DOHH2 (cell line): ENCODE data around the gene ELFN1.

Source experiments
- H3F3A ChIP-seq: fragments of 200-600 bp; sonication (generic), shearing (Covaris generic); 2 replicates; pipeline ENCODE4 v1.6.0; 2016; ENCODE audit warnings: antibody characterized with exemption, mild to moderate bottlenecking; ENCODE audit not compliant: control insufficient read depth, insufficient read depth
- H3K27ac ChIP-seq: fragments of 200-600 bp; sonication (generic); 2 replicates; pipeline ENCODE4 v1.5.1; 2014; ENCODE audit warnings: low read depth, mild to moderate bottlenecking, low read length, moderate library complexity
- H3K27me3 ChIP-seq: fragments of 200-600 bp; sonication (generic); 2 replicates; pipeline ENCODE4 v1.6.1; 2014; ENCODE audit warnings: mild to moderate bottlenecking, low read length, mixed read lengths; ENCODE audit not compliant: control insufficient read depth
- H3K36me3 ChIP-seq: fragments of 200-600 bp; sonication (generic); 2 replicates; pipeline ENCODE4 v1.6.1; 2014; ENCODE audit warnings: mild to moderate bottlenecking, low read length, moderate library complexity, mixed read lengths; ENCODE audit not compliant: control insufficient read depth
- H3K4me1 ChIP-seq: fragments of 200-600 bp; sonication (generic); 2 replicates; pipeline ENCODE4 v1.6.1; 2014; ENCODE audit warnings: mild to moderate bottlenecking, low read length, mixed read lengths; ENCODE audit not compliant: control insufficient read depth
- H3K4me2 ChIP-seq: fragments of 200-600 bp; sonication (generic); 2 replicates; pipeline ENCODE4 v1.6.0; 2014; ENCODE audit warnings: mild to moderate bottlenecking, low read length, moderate library complexity
- H3K4me3 ChIP-seq: fragments of 200-600 bp; sonication (generic); 2 replicates; pipeline ENCODE4 v1.5.1; 2014; ENCODE audit warnings: mild to moderate bottlenecking, low read length, mixed read lengths
- H3K79me2 ChIP-seq: fragments of 200-600 bp; sonication (generic); 2 replicates; pipeline ENCODE4 v1.6.1; 2014; ENCODE audit warnings: mild to moderate bottlenecking, low read length, mixed read lengths; ENCODE audit not compliant: control insufficient read depth
- H3K9me2 ChIP-seq: fragments of 200-600 bp; sonication (generic); replicated peaks from 2 replicates; pipeline ENCODE4 v1.6.1; 2014; ENCODE audit warnings: mild to moderate bottlenecking, low read length, mixed read lengths; ENCODE audit not compliant: control insufficient read depth
- H3K9me3 ChIP-seq: fragments of 200-600 bp; sonication (generic); 2 replicates; pipeline ENCODE4 v1.6.1; 2014; ENCODE audit warnings: antibody characterized with exemption, low read length, mixed read lengths; ENCODE audit not compliant: control insufficient read depth, insufficient read depth
- H4K20me1 ChIP-seq: fragments of 200-600 bp; sonication (generic); 2 replicates; pipeline ENCODE4 v1.6.0; 2014; ENCODE audit warnings: low read depth, mild to moderate bottlenecking, antibody characterized with exemption, low read length, moderate library complexity; ENCODE audit not compliant: control insufficient read depth, insufficient read depth
- CTCF ChIP-seq: fragments of 200-600 bp; sonication (generic); IDR thresholded peaks from one replicate; pipeline ENCODE4 v1.5.1; 2014; ENCODE audit warnings: antibody characterized with exemption, mild to moderate bottlenecking, low read depth, low read length; ENCODE audit not compliant: poor library complexity, severe bottlenecking
- EZH2phosphoT487 ChIP-seq: fragments of 200-600 bp; sonication (generic); IDR thresholded peaks from 2 replicates; pipeline ENCODE4 v1.6.1; 2017; ENCODE audit warnings: borderline replicate concordance, mild to moderate bottlenecking, antibody characterized with exemption, low read length, moderate library complexity, mixed read lengths

Gene ELFN1

DNA sequence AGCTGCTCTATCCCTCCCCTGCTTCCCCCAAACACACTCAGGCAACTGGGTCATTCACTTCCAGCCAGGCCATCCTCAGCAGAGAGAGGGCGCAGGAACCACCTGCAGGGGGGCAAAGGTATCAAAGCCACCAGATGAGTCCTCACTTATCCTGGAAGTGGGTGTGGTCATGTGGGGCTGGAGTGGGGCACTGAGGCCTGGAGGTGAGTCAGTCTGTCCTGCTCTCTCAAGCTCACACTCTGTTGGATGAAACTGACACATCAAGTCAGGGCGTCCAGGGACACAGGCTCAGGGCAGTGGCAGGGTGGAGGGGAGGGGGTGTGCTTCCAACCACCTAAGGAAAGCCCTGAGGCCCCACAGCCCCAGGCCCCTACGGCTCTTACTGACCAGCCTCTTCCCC is 8.0 kb upstream of the ELFN1 start:
- no peaks in the 10 kb centered on the region for H3K4me1 ChIP-seq
- H3K4me3 ChIP-seq = no peak overlapping the region
- no peak for TF ChIP-seq CTCF
- no peak for TF ChIP-seq EZH2phosphoT487
- H3K9me3 ChIP-seq = no peaks in the 10 kb centered on the region
- H4K20me1 ChIP-seq = no peaks in the 10 kb centered on the region; the same call in 1 of the 2 replicates
- peaks cover 3% of the 10 kb centered on the region; the same call in 1 of the 2 replicates for H3F3A ChIP-seq
- no peaks in the 10 kb centered on the region for H3K36me3 ChIP-seq
- H3K4me2 ChIP-seq = no peak overlapping the region
- H3K27ac ChIP-seq = no peak overlapping the region
- H3K27me3 ChIP-seq = peaks cover 42% of the 10 kb centered on the region
- H3K79me2 ChIP-seq = no peaks in the 10 kb centered on the region
- no peaks in the 10 kb centered on the region for H3K9me2 ChIP-seq

- Histone ChIP-seq H3K4me2 (no peak overlapping the region), H3K27me3 (peaks cover 46% of the 10 kb centered on the region), H3K27ac (no peak overlapping the region), H3K36me3 (no peaks in the 10 kb centered on the region), H3F3A (peaks cover 3% of the 10 kb centered on the region; the same call in 1 of the 2 replicates), H3K79me2 (no peaks in the 10 kb centered on the region), H3K9me2 (no peaks in the 10 kb centered on the region), H3K4me1 (no peaks in the 10 kb centered on the region), H3K4me3 (no peak overlapping the region), H3K9me3 (no peaks in the 10 kb centered on the region), H4K20me1 (no peaks in the 10 kb centered on the region; the same call in 1 of the 2 replicates)
- TF ChIP-seq EZH2phosphoT487 (no peak), CTCF (no peak)
Observed at GRCh38 chr7:1662767-1663166, 7.3 kb upstream of the ELFN1 start.

- H3K27ac ChIP-seq = no peak overlapping the region
- no peaks in the 10 kb centered on the region; the same call in 1 of the 2 replicates for H4K20me1 ChIP-seq
- H3K79me2 ChIP-seq = no peaks in the 10 kb centered on the region
- H3F3A ChIP-seq = peaks cover 3% of the 10 kb centered on the region; the same call in 1 of the 2 replicates
- no peak overlapping the region for H3K4me3 ChIP-seq
- no peak for TF ChIP-seq EZH2phosphoT487
- TF ChIP-seq CTCF = no peak
- H3K9me2 ChIP-seq = no peaks in the 10 kb centered on the region
- H3K4me2 ChIP-seq = no peak overlapping the region
- H3K27me3 ChIP-seq = peaks cover 50% of the 10 kb centered on the region
- H3K9me3 ChIP-seq = no peaks in the 10 kb centered on the region
- no peaks in the 10 kb centered on the region for H3K4me1 ChIP-seq
- H3K36me3 ChIP-seq = no peaks in the 10 kb centered on the region
Observed at GRCh38 chr7:1663223-1663622, 6.9 kb upstream of the ELFN1 start.
